ENCODE results near the gene NEURL2. TPM values are rescaled to one million over a fixed set of nuclear protein-coding genes. Genes with fewer than 3 reads are reported as not detected.

NEURL2 gene
- total and polyA plus RNA-seq, 2 experiments from 2014 or later = 4.6 to 10.9 TPM

DNA sequence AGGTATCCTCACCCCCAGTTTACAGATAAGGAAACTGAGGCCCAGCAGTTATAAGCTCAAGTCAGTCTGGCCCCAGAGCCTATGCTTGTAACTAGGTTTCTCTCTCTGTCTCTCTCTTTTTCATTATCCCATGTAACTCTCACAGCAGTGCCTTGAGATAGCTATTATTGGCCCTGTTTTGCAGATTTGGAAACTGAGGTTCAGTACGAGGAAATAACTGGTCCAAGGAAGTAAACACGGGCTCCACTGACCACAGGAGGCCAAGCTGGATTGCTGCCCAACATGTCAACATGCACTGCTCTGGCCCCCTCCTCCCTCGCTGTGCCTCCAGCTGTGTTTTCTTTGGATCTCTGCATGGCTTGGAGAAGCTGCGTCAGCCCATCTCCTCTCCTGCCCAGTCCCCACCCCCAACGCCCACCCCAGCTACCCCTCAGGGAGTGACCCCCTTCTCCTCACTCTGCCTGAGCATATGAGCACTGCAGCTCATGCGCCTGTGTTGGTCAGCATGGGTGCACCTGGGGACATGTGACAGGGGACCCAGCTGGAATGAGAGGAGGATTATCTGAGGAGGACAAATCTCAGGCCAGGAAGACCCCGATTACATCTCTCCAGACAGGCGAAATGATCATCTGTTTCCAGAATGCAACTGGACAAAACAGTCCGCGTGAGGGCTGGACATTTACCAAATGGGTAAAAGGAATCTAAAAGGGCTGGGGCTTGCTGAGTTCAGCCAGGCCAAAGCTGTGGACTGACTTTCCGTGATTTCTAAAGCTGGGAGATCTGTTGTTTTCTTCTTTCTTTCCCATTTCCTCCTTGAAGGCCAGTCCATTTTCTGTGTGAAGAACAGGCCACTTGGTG, 28.8 kb upstream of the NEURL2 start:
- no peaks in the 10 kb centered on the region for H4K20me1 ChIP-seq (replicated peaks; ENCODE audit: insufficient read depth)
- Mint-ChIP-seq H3K36me3 (ENCODE audit: low read depth) (no peaks in the 10 kb centered on the region), H3K4me1 (peaks cover 13% of the 10 kb centered on the region), H3K9me3 (no peaks in the 10 kb centered on the region), H3K27me3 (ENCODE audit: insufficient read depth, low read depth, poor library complexity) (peaks cover 7% of the 10 kb centered on the region), H3K4me3 (no peak overlapping the region), H3K27ac (no peak overlapping the region)
- no peaks in the 10 kb centered on the region for H3K9me2 ChIP-seq (ENCODE audit: insufficient read depth)
- H3K4me3 ChIP-seq = no peak overlapping the region
- H3F3A ChIP-seq (replicated peaks; ENCODE audit: low read depth) = no peaks in the 10 kb centered on the region
- TF ChIP-seq, protein P1, sequence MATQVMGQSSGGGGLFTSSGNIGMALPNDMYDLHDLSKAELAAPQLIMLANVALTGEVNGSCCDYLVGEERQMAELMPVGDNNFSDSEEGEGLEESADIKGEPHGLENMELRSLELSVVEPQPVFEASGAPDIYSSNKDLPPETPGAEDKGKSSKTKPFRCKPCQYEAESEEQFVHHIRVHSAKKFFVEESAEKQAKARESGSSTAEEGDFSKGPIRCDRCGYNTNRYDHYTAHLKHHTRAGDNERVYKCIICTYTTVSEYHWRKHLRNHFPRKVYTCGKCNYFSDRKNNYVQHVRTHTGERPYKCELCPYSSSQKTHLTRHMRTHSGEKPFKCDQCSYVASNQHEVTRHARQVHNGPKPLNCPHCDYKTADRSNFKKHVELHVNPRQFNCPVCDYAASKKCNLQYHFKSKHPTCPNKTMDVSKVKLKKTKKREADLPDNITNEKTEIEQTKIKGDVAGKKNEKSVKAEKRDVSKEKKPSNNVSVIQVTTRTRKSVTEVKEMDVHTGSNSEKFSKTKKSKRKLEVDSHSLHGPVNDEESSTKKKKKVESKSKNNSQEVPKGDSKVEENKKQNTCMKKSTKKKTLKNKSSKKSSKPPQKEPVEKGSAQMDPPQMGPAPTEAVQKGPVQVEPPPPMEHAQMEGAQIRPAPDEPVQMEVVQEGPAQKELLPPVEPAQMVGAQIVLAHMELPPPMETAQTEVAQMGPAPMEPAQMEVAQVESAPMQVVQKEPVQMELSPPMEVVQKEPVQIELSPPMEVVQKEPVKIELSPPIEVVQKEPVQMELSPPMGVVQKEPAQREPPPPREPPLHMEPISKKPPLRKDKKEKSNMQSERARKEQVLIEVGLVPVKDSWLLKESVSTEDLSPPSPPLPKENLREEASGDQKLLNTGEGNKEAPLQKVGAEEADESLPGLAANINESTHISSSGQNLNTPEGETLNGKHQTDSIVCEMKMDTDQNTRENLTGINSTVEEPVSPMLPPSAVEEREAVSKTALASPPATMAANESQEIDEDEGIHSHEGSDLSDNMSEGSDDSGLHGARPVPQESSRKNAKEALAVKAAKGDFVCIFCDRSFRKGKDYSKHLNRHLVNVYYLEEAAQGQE (IDR thresholded peaks at IDR 0.05; ENCODE audit: unreplicated experiment) = no peak
- TF ChIP-seq EZH2 (IDR thresholded peaks at IDR 0.05; ENCODE audit: low read depth, unreplicated experiment) = no peak
- ATAC-seq = peak; percentile 33; the same call in 2 of the 3 replicates
- H3K27ac ChIP-seq (ENCODE audit: low read depth) = no peak overlapping the region
- no peaks in the 10 kb centered on the region for H3K36me3 ChIP-seq (ENCODE audit: insufficient read depth)
- H3K79me2 ChIP-seq (replicated peaks; ENCODE audit: insufficient read depth) = no peaks in the 10 kb centered on the region
- no peaks in the 10 kb centered on the region for H3K4me1 ChIP-seq (ENCODE audit: insufficient read depth)
- no peak for DNase-seq (ENCODE audit: low spot score)
- H3K4me2 ChIP-seq = no peak overlapping the region
- 0 out of 2 replicates have a peak overlapping the region, but pooled peaks have one; percentile 56 for H2AFZ ChIP-seq
- no peaks in the 10 kb centered on the region for H3K27me3 ChIP-seq (ENCODE audit: insufficient read depth)

DNA sequence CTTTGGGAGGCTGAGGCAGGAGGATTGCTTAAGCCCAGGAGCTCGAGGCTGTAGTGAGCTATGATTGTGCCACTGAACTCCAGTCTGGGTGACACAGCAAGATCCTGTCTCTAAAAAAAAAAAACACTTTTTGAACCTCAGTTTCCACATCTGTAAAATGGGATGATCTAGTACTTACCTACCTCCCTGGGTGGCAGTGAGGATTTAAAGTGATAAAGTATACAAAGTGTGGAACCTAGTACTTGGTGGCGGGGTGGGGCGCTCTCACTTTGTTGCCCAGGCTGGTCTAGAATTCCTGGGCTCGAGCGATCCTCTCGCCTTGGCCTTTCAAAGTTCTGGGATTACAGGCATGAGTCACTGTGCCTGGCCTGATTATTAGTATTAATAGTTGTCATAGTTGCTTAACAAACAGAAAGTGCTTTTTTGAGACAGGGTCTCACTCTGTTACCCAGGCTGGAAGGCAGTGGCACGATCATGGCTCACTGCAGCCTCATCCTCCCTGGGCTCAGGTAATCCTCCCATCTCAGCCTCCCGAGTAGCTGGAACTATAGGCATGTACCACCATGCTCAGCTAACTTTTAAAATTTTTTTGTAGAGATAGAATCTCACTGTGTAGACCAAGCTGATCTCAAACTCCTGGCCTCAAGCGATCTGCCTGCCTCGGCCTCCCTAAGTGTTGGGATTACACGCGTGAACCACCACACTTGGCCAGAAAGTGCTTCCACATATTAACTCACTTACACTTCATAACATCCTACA, 27.9 kb upstream of the NEURL2 start:
- no peak overlapping the region for H3K4me3 ChIP-seq
- TF ChIP-seq EZH2phosphoT487 (IDR thresholded peaks at IDR 0.05; ENCODE audit: unreplicated experiment) = no peak
- no peak for TF ChIP-seq ZNF462 (CRISPR knock-in tag; IDR thresholded peaks at IDR 0.05)
- no peak for TF ChIP-seq STAT1 (IDR thresholded peaks at IDR 0.05; ENCODE audit: unreplicated experiment)
- no peak for TF ChIP-seq ZNF114 (CRISPR knock-in tag; IDR thresholded peaks at IDR 0.05)

More for the DNA sequence above, 27.9 kb upstream of the NEURL2 start:
- no peaks in the 10 kb centered on the region for H3F3A ChIP-seq (replicated peaks; ENCODE audit: low read depth)
- Mint-ChIP-seq H3K4me1 (peaks cover 10% of the 10 kb centered on the region), H3K4me3 (no peak overlapping the region), H3K27me3 (ENCODE audit: insufficient read depth, low read depth, poor library complexity) (peaks cover 7% of the 10 kb centered on the region), H3K9me3 (no peaks in the 10 kb centered on the region), H3K27ac (no peak overlapping the region), H3K36me3 (ENCODE audit: low read depth) (no peaks in the 10 kb centered on the region)
- H3K27ac ChIP-seq (ENCODE audit: low read depth) = no peak overlapping the region
- ATAC-seq = no peak
- no peaks in the 10 kb centered on the region for H3K36me3 ChIP-seq (ENCODE audit: insufficient read depth)
- H3K9me2 ChIP-seq (ENCODE audit: insufficient read depth) = no peaks in the 10 kb centered on the region
- no peaks in the 10 kb centered on the region for H3K4me1 ChIP-seq (ENCODE audit: insufficient read depth)
- H2AFZ ChIP-seq = no peak overlapping the region
- no peak for DNase-seq (ENCODE audit: low spot score)
- no peaks in the 10 kb centered on the region for H3K27me3 ChIP-seq (ENCODE audit: insufficient read depth)
- H3K4me2 ChIP-seq = no peak overlapping the region
- no peaks in the 10 kb centered on the region for H4K20me1 ChIP-seq (replicated peaks; ENCODE audit: insufficient read depth)
- H3K79me2 ChIP-seq (replicated peaks; ENCODE audit: insufficient read depth) = no peaks in the 10 kb centered on the region

Data from GM23338 (cell line).